A549 (cell line): Measurements from ENCODE around the gene SUGP2.

Source experiments
- CEBPB ChIP-seq, 2 experiments: fragments of >200 bp in 1 of 2; sonication (Bioruptor Twin) in 1 of 2; formaldehyde crosslinking in 1 of 2; IDR thresholded peaks; 2 replicates each; pipeline ENCODE4 v1.6.1; 2012 to 2016
- CHD4 ChIP-seq: fragments of 200-600 bp; sonication (generic); IDR thresholded peaks from 2 replicates; pipeline ENCODE4 v1.6.1; 2016; ENCODE audit warnings: antibody characterized with exemption, mild to moderate bottlenecking, borderline replicate concordance
- CTCF ChIP-seq: fragments of >200 bp; sonication (Bioruptor Twin); formaldehyde crosslinking; IDR thresholded peaks from 3 replicates; pipeline ENCODE4 v1.5.1; 2016
- ELK1 ChIP-seq: fragments of 150-350 bp; IDR thresholded peaks from 2 replicates; pipeline ENCODE4 v1.6.1; 2014; ENCODE audit warnings: low read depth, mild to moderate bottlenecking, low read length
- EP300 ChIP-seq, 2 experiments: fragments of >200 bp; sonication (Bioruptor Twin); formaldehyde crosslinking; IDR thresholded peaks; 2 replicates in 1 of 2; 3 replicates in 1 of 2; pipeline ENCODE4 v1.6.1; 2016 to 2017
- ESRRA ChIP-seq: fragments of 150-350 bp; IDR thresholded peaks from 2 replicates; pipeline ENCODE4 v1.6.1; 2014; ENCODE audit warnings: mild to moderate bottlenecking, low read length, borderline replicate concordance
- FOSL2 ChIP-seq, 2 experiments: fragments of 450-650 bp in 1 of 2; fragments of >200 bp in 1 of 2; sonication (Bioruptor Twin) in 1 of 2; formaldehyde crosslinking; IDR thresholded peaks; 2 replicates each; pipeline versions ENCODE4 v1.5.0 to v1.6.1; 2016 to 2020; ENCODE audit warnings: mild to moderate bottlenecking in 1 of 2, moderate library complexity in 1 of 2
- HOXB5 ChIP-seq: fragments of 250-450 bp; sonication (Bioruptor Pico); IDR thresholded peaks from 2 replicates; pipeline ENCODE4 v1.5.0; 2020; ENCODE audit warnings: mild to moderate bottlenecking, moderate library complexity
- MAX ChIP-seq: IDR thresholded peaks from 2 replicates; pipeline ENCODE4 v1.6.1; 2012
- PBX3 ChIP-seq: IDR thresholded peaks from 2 replicates; pipeline ENCODE4 v1.6.1; 2012
- POLR2A ChIP-seq: IDR thresholded peaks from 2 replicates; pipeline ENCODE4 v1.6.1; 2012; ENCODE audit warnings: mild to moderate bottlenecking, low read length
- POLR2AphosphoS2 ChIP-seq: conservative IDR thresholded peaks from 2 replicates; pipeline ENCODE4 v1.6.1; 2012; ENCODE audit warnings: low read length, improper control_type of control experiment, inconsistent platforms
- RAD21 ChIP-seq, 2 experiments: fragments of >200 bp in 1 of 2; sonication (Bioruptor Twin) in 1 of 2; formaldehyde crosslinking in 1 of 2; IDR thresholded peaks in 1 of 2; conservative IDR thresholded peaks in 1 of 2; 2 replicates in 1 of 2; 3 replicates in 1 of 2; pipeline ENCODE4 v1.6.1; 2012 to 2018; ENCODE audit warnings: inconsistent platforms in 1 of 2
- RFX5 ChIP-seq: fragments of 450-650 bp; IDR thresholded peaks from 2 replicates; pipeline ENCODE4 v1.7.1; 2014; ENCODE audit warnings: antibody characterized with exemption, mild to moderate bottlenecking, moderate library complexity

- TF ChIP-seq HOXB5 (CRISPR knock-in tag) = no peak
- TF ChIP-seq MAX = no peak
- TF ChIP-seq POLR2A = no peak
- no peak for TF ChIP-seq CTCF
- no peak for TF ChIP-seq RAD21 (conservative IDR thresholded peaks at IDR 0.05 in 1 of 2, IDR thresholded peaks at IDR 0.05 in 1 of 2)
- TF ChIP-seq CHD4 = no peak
- 0 out of 2 replicates have a peak, but pooled peaks have one; percentile 23 for TF ChIP-seq RFX5
- TF ChIP-seq FOSL2 (IDR thresholded peaks at IDR 0.05) = no peak
- no peak for TF ChIP-seq FOSL2 (CRISPR knock-in tag; IDR thresholded peaks at IDR 0.05)
- no peak for TF ChIP-seq CEBPB (IDR thresholded peaks at IDR 0.05)
- TF ChIP-seq ESRRA = no peak
- no peak for TF ChIP-seq EP300 (IDR thresholded peaks at IDR 0.05)
- TF ChIP-seq POLR2AphosphoS2 = no peak
- peak; percentile 95 for TF ChIP-seq PBX3
- no peak for TF ChIP-seq ELK1
Observed at GRCh38 chr19:19063183-19064097, 30.1 kb upstream of the SUGP2 start, which contains the start of gene SLC25A42.
